Heart left ventricle (tissue), 16 donors: ENCODE results near the gene PPP1R9B. TPM values are rescaled to one million over a fixed set of nuclear protein-coding genes. Genes with fewer than 3 reads are reported as not detected.

ENCODE experiments used
- ATAC-seq, 4 donors: fragments of 200-7000 bp; cut with Tn5 transposase; one replicate each; pipeline ENCODE4 v1.9.1; 2020 to 2022; ENCODE audit warnings: moderate library complexity in 4 of 4, mild to moderate bottlenecking in 3 of 4, moderate number of reproducible peaks in 1 of 4
- DNase-seq, 5 donors: peaks; one replicate each; pipeline ENCODE4 v3.0.0-alpha.2; 2020
- H3K27ac ChIP-seq, 12 donors: fragments of 200-600 bp; sonication (generic) in 4 of 12; one replicate each; pipeline versions ENCODE4 v1.5.0 to v1.8.0; 2016 to 2022; ENCODE audit warnings: mild to moderate bottlenecking in 2 of 12
- H3K27me3 ChIP-seq, 9 donors: fragments of 200-600 bp; sonication (generic) in 2 of 9; one replicate each; pipeline versions ENCODE4 v1.5.1 to v1.8.0; 2016 to 2022; ENCODE audit warnings: mild to moderate bottlenecking in 3 of 9
- H3K36me3 ChIP-seq, 9 donors: fragments of 200-600 bp; sonication (generic) in 2 of 9; one replicate each; pipeline versions ENCODE4 v1.5.0 to v1.8.0; 2018 to 2022; ENCODE audit warnings: mild to moderate bottlenecking in 2 of 9
- H3K4me1 ChIP-seq, 12 donors: fragments of 200-600 bp; sonication (generic) in 4 of 12; one replicate each; pipeline versions ENCODE4 v1.5.0 to v1.8.0; 2016 to 2022; ENCODE audit warnings: mild to moderate bottlenecking in 3 of 12
- H3K4me3 ChIP-seq, 12 donors: fragments of 200-600 bp; sonication (generic) in 4 of 12; one replicate each; pipeline versions ENCODE4 v1.5.0 to v1.8.0; 2017 to 2022; ENCODE audit warnings: mild to moderate bottlenecking in 9 of 12, moderate library complexity in 4 of 12
- H3K9me3 ChIP-seq, 12 donors: fragments of 200-600 bp; sonication (generic) in 4 of 12; one replicate each; pipeline versions ENCODE4 v1.5.0 to v1.8.0; 2016 to 2022; ENCODE audit warnings: mild to moderate bottlenecking in 1 of 12
- POLR2A ChIP-seq, 2 donors: fragments of 450-650 bp; IDR thresholded peaks; one replicate each; pipeline ENCODE4 v1.6.1; 2017; ENCODE audit warnings: antibody characterized with exemption in 2 of 2, mild to moderate bottlenecking in 2 of 2, moderate library complexity in 2 of 2
- WGBS, 4 donors: extraction: QIAGEN DNeasy Blood & Tissue Kit in 2 of 4; methylation state at CpG; one replicate each; pipeline versions ENCODE4 v1.1.5 to v1.1.7; 2013 to 2018; 5-methylcytosine and 5-hydroxymethylcytosine counted together
- intact Hi-C, 10 donors: fragments of 100-400 bp; cut with DNase I; formaldehyde crosslinking; loops; one replicate each; pipeline versions ENCODE4 v1.11.1 to v1.14.2; 2022
- polyA plus RNA-seq, 2 donors: library from polyadenylated mRNA; stranded (reverse); fragments of 200-250 nt; gene quantifications; one replicate each; pipeline ENCODE4 v1.2.3, GENCODE V29; 2013
- total RNA-seq, 9 donors: library from RNA; depleted of rRNA in 2 of 9; stranded (reverse); fragments of >200 nt in 2 of 9; fragmentation: NEBNext Ultra II Directional in 3 of 9; extraction: Animal tissue kit (Norgen Biotek cat#: 25700) in 3 of 9; gene quantifications; one replicate each; pipeline versions ENCODE4 v1.1.0 to v1.2.4, GENCODE V29; 2016 to 2023
- TF ChIP-seq, protein P1 (sequence below), 12 donors: fragments of 200-600 bp; sonication (generic) in 4 of 12; IDR thresholded peaks; one replicate each; pipeline versions ENCODE4 v1.5.0 to v1.8.0; 2018 to 2022; ENCODE audit warnings: antibody characterized with exemption in 12 of 12, mild to moderate bottlenecking in 5 of 12
- donor health status: ischemic (EF 13 %, LVEDD 7.1; RV severe dilation, severe dysfunction).
- donor health status: healthy with polysubstance abuse.
- donor health status: DM: no; HTN: yes; CAD: no.
- donor health status: DM: no; HTN: no; CAD: no.
- donor health status: ischemic (EF 25% LVEDD 6.9; RV normal size, moderate dysfunction).
- donor health status: ischemic (EF 25% LVEDD 5.7; RV mildly dilated, moderate dysfunction).
- donor health status: healthy.
- donor health status: DM: yes; HTN: yes; CAD: no.
- donor health status: ischemic (EF 35%, LVEDD 5.7; RV mildly dilated, moderate dysfunction).
- donor health status: nonischemic (EF 11% LVEDD 7.7; RV severe dilation, severe dysfunction).
- donor health status: DM: yes; HTN: yes; CAD: no.
- donor health status: PGD.
- donor health status: ischemic (EF 29% LVEDD 5.4; RV normal size, mild dysfunction).
- donor health status: nonischemic (EF 23%, LVEDD 6.1; RV moderate dilation, normal function).

Gene PPP1R9B
- total and polyA plus RNA-seq, 11 donors = 17.0 to 55.9 (median 31.3) TPM

DNA sequence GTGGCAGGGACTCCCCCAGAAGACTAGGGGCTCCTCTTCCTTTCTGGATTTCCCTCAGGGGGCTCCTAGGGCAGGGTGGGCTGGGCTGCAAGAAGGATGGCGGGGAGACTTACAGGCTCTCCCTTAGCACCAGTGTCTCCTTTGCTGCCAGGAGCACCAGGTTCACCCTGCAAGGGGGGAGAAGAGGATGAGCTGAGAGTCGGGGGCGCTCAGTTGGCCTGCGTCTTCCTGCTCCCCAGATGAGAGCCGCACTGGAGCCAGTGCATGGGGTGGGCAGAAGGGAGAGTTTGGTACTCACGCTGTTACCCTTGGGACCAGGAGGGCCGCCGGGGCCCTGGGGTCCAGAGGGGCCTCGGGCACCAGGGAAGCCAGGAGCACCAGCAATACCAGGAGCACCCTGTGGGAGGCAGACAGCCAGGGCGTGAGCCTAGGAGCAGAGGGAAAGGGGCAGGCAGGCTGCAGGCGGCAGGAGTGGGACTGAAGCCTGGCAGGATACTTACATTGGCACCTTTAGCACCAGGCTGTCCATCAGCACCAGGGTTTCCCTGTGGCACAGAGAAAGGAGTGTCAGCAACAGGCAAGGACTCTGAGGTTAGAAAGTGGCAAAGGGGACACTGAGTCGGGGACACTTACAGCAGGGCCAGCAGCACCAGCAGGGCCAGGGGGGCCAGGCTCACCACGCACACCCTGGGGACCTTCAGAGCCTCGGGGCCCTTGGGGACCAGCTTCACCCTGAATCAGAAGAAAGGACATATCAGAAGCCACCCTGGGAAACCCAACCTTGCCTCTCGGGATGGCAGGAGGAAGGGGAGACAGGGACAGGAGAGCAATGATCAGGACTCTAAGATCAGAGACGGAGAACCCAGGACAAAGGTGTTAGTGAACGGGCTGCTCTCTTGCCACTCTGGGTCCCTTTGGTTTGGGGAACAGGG, 44.7 kb upstream of the PPP1R9B start:
- Histone ChIP-seq H3K27me3 (peaks cover 0 to 8% (median 0%) of the 10 kb centered on the region in 9 donors), H3K4me1 (peaks cover 0 to 48% (median 11%) of the 10 kb centered on the region in 12 donors), H3K4me3 (no peak overlapping the region), H3K27ac (peak overlapping the region in 4 of 12 donors; percentile 8 to 95 (median 68)), H3K9me3 (no peaks in the 10 kb centered on the region), H3K36me3 (peaks cover 0 to 95% (median 75%) of the 10 kb centered on the region in 9 donors)
- DNase-seq = peak in 1 of 5 donors; percentile 28
- no peak for ATAC-seq
- TF ChIP-seq POLR2A (IDR thresholded peaks at IDR 0.05) = no peak
- TF ChIP-seq, protein P1, sequence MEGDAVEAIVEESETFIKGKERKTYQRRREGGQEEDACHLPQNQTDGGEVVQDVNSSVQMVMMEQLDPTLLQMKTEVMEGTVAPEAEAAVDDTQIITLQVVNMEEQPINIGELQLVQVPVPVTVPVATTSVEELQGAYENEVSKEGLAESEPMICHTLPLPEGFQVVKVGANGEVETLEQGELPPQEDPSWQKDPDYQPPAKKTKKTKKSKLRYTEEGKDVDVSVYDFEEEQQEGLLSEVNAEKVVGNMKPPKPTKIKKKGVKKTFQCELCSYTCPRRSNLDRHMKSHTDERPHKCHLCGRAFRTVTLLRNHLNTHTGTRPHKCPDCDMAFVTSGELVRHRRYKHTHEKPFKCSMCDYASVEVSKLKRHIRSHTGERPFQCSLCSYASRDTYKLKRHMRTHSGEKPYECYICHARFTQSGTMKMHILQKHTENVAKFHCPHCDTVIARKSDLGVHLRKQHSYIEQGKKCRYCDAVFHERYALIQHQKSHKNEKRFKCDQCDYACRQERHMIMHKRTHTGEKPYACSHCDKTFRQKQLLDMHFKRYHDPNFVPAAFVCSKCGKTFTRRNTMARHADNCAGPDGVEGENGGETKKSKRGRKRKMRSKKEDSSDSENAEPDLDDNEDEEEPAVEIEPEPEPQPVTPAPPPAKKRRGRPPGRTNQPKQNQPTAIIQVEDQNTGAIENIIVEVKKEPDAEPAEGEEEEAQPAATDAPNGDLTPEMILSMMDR (IDR thresholded peaks at IDR 0.05) = no peak
- intact Hi-C loops = no loop called here
- WGBS, 4 donors = 66 to 82% (median 80%) methylated on average over 11 to 17 of the region's 17 CpGs

DNA sequence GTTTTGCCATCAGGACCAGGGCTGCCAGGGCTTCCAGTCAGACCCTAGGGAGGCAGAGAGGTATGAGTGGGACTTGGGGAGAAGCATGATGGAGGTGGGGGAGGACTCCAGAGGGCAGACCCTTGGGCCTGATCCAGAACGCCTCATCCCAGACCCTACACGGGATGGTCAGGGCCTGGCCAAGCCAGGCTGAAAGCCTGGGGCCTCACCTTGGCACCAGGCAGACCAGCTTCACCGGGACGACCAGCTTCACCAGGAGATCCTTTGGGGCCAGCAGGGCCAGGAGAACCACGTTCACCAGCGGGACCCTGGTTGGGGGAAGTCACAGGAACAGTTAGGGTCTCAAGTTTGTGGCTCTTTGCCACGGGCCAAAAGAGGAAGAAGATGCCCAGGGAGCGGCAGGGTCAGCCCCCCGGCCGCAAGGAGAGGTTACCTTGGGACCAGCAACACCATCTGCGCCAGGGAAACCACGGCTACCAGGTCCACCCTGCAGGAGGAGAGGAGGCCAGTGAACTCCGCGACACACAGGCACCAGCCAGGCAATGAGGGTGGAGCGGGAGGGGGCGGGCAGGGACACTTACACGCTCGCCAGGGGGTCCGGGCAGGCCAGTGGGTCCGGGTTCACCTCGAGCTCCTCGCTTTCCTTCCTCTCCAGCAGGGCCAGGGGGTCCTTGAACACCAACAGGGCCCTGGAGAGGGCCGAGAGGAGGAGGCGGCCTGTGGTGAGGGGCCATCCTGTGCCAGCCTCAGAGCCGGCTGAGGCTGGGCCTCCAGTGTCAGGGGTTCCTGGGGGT, 43.9 kb upstream of the PPP1R9B start:
- peaks cover 0 to 40% (median 7%) of the 10 kb centered on the region in 12 donors for H3K4me1 ChIP-seq
- DNase-seq = peak in 1 of 5 donors; percentile 48

DNA sequence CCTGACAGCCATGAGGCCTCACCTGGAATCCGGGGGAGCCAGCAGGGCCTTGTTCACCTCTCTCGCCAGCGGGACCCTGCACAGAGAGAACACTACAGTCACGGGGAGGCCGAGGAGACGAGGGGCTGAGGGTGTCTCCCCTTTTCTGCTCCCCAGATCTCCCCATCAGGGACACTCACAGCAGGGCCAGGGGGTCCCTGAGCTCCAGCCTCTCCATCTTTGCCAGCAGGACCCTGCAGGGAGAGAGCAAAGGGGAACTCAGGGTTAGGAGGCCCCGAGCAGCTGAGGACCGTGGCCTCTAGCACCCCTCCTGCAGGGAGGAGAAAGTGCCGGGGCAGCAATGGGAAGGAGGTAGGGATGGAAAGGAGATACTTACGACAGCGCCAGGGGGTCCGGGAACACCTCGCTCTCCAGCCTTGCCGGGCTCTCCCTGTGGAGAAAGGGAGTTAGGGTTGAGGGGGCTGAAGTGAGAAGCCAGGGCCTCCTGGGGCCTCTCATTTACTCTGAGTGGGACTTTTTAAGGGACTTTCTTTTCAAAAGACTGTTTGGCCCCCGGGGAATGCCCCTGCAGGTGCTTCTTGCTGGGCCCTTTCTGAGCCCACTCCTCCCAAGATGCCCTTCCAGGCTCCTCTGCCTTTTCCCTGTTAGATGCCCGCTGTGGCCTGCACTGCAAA, 42.3 kb upstream of the PPP1R9B start:
- TF ChIP-seq, protein P1 (IDR thresholded peaks at IDR 0.05) = no peak
- no peak for TF ChIP-seq POLR2A (IDR thresholded peaks at IDR 0.05)
- ATAC-seq = no peak
- Histone ChIP-seq H3K4me1 (peaks cover 0 to 24% (median 0%) of the 10 kb centered on the region in 12 donors), H3K27me3 (no peaks in the 10 kb centered on the region), H3K4me3 (no peak overlapping the region), H3K9me3 (no peaks in the 10 kb centered on the region), H3K36me3 (peaks cover 0 to 100% (median 96%) of the 10 kb centered on the region in 9 donors), H3K27ac (peak overlapping the region in 3 of 12 donors; percentile 9 to 40 (median 19))
- intact Hi-C loops = no loop called here
- DNase-seq = peak in 1 of 5 donors; percentile 31
- WGBS, 4 donors = 82 to 86% (median 83%) methylated on average over 15 to 16 of the region's 16 CpGs

More for the DNA sequence above, 43.9 kb upstream of the PPP1R9B start:
- H3K9me3 ChIP-seq = no peaks in the 10 kb centered on the region
- no peak overlapping the region for H3K4me3 ChIP-seq
- peaks cover 0 to 100% (median 83%) of the 10 kb centered on the region in 9 donors for H3K36me3 ChIP-seq
- H3K27me3 ChIP-seq = peaks cover 0 to 2% (median 0%) of the 10 kb centered on the region in 9 donors
- TF ChIP-seq, protein P1 (IDR thresholded peaks at IDR 0.05) = no peak
- no peak for TF ChIP-seq POLR2A (IDR thresholded peaks at IDR 0.05)
- peak overlapping the region in 2 of 12 donors; percentile 90 to 95 for H3K27ac ChIP-seq
- 74 to 82% (median 80%) methylated on average over 12 to 25 of the region's 25 CpGs for WGBS, 4 donors
- intact Hi-C loops = no loop called here
- no peak for ATAC-seq
